ENCODE data around the gene OTC. TPM values are rescaled to one million over a fixed set of nuclear protein-coding genes. Genes with fewer than 3 reads are reported as not detected.
A peak's percentile ranks its signal among the peaks of the same experiment; 100 is the strongest.

OTC gene
- total RNA-seq, 1 experiment from 2014 or later = not detected

DNA sequence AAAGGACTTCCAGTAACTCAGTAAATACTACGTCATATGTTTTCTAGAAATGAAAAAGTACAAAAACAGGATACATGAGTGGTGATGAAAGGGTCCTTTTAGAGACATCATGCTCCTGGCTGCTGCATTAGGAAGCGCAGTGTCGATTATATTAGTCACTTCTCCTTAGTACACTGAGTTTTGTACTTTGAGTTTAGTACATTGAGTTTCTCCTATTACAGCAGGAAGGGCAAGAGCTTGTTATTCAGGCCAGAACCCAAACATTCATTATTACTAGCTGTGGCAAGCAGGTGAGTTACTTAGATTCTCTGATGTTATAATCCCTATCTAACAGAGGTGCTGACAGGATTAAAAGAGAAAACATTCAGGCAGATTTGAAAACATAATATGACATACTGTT, 46.4 kb upstream of the OTC start (continued):
- TF ChIP-seq, protein P1, sequence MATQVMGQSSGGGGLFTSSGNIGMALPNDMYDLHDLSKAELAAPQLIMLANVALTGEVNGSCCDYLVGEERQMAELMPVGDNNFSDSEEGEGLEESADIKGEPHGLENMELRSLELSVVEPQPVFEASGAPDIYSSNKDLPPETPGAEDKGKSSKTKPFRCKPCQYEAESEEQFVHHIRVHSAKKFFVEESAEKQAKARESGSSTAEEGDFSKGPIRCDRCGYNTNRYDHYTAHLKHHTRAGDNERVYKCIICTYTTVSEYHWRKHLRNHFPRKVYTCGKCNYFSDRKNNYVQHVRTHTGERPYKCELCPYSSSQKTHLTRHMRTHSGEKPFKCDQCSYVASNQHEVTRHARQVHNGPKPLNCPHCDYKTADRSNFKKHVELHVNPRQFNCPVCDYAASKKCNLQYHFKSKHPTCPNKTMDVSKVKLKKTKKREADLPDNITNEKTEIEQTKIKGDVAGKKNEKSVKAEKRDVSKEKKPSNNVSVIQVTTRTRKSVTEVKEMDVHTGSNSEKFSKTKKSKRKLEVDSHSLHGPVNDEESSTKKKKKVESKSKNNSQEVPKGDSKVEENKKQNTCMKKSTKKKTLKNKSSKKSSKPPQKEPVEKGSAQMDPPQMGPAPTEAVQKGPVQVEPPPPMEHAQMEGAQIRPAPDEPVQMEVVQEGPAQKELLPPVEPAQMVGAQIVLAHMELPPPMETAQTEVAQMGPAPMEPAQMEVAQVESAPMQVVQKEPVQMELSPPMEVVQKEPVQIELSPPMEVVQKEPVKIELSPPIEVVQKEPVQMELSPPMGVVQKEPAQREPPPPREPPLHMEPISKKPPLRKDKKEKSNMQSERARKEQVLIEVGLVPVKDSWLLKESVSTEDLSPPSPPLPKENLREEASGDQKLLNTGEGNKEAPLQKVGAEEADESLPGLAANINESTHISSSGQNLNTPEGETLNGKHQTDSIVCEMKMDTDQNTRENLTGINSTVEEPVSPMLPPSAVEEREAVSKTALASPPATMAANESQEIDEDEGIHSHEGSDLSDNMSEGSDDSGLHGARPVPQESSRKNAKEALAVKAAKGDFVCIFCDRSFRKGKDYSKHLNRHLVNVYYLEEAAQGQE (IDR thresholded peaks at IDR 0.05; ENCODE audit: low read depth) = no peak
- no peak for TF ChIP-seq CBX3 (IDR thresholded peaks at IDR 0.05; ENCODE audit: low read depth)
- TF ChIP-seq FOSL1 (IDR thresholded peaks at IDR 0.05; ENCODE audit: low read depth) = no peak
- TF ChIP-seq, protein P2, sequence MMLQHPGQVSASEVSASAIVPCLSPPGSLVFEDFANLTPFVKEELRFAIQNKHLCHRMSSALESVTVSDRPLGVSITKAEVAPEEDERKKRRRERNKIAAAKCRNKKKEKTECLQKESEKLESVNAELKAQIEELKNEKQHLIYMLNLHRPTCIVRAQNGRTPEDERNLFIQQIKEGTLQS (IDR thresholded peaks at IDR 0.05) = no peak
- TF ChIP-seq EGR1 (IDR thresholded peaks at IDR 0.05; ENCODE audit: low read depth) = no peak
- TF ChIP-seq, protein P3, sequence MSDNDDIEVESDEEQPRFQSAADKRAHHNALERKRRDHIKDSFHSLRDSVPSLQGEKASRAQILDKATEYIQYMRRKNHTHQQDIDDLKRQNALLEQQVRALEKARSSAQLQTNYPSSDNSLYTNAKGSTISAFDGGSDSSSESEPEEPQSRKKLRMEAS (IDR thresholded peaks at IDR 0.05) = no peak

DNA sequence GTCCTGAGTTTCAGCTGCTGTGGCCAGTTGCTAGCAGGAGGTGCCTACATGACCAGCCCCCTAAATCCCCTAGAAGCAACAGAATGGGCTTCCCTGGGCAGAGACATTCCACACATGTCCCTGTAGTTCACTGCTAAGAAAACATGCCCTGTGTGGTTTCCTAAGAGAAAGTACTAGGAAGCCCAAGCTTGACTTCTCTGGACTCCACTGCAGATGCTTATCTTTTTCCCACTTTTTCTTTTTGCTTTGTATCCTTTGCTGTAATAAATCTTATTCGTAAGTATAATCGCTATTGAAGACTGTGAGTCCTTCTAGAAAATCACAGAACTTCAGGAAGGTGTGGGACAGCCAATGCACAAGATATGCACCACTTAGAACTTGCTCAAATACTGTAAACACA, 40.7 kb upstream of the OTC start:
- H3K79me2 ChIP-seq (ENCODE audit: insufficient read depth, low read length) = no peaks in the 10 kb centered on the region
- BruUV-seq (replicated peaks) = no TSS peak
- no peaks in the 10 kb centered on the region for H3K9me3 ChIP-seq (ENCODE audit: control insufficient read depth in 1 of 2, insufficient read depth in 1 of 2, low read depth in 1 of 2, low read length in 2 of 2)
- no peaks in the 10 kb centered on the region for H4K20me1 ChIP-seq (ENCODE audit: insufficient read depth)
- H3K36me3 ChIP-seq (ENCODE audit: control insufficient read depth in 1 of 2, insufficient read depth in 2 of 2, low read length in 2 of 2) = no peaks in the 10 kb centered on the region
- H3K4me2 ChIP-seq (ENCODE audit: low read length) = peak overlapping the region; percentile 54; the same call in 1 of the 2 replicates
- intact Hi-C loops (cut with micrococcal nuclease) = no loop called here
- ATAC-seq (no peak), DNase-seq (ENCODE audit: low read depth, low spot score) (no peak)
- ChIA-PET CTCF (no interaction called here), POLR2A (no interaction called here), RAD21 (ENCODE audit: low non-redundant PET in 1 of 2, low total read pairs in 2 of 2, uncharacterized antibody in 2 of 2, unreplicated experiment in 2 of 2) (no interaction called here)
- H3K4me3 ChIP-seq (replicated peaks in 1 of 2; ENCODE audit: low read depth in 1 of 2, low read length in 2 of 2) = no peak overlapping the region
- no peaks in the 10 kb centered on the region for H3K27me3 ChIP-seq (ENCODE audit: insufficient read depth, low read length)
- TF ChIP-seq ZFX (IDR thresholded peaks at IDR 0.05) = no peak
- TF ChIP-seq, protein P2 (IDR thresholded peaks at IDR 0.05) = no peak
- TF ChIP-seq POLR2AphosphoS5 (IDR thresholded peaks at IDR 0.05; ENCODE audit: low read depth, low read length) = no peak
- peaks cover 0 to 21% of the 10 kb centered on the region in 2 experiments; a peak in 2 of 4 replicates for H3K4me1 ChIP-seq (ENCODE audit: control insufficient read depth in 1 of 2, insufficient read depth in 2 of 2, low read length in 2 of 2)
- H3K9me2 ChIP-seq (ENCODE audit: insufficient read depth) = no peaks in the 10 kb centered on the region
- no peak overlapping the region for H3K9ac ChIP-seq (ENCODE audit: low read length)
- no peak overlapping the region for H3K27ac ChIP-seq (ENCODE audit: low read depth, low read length)
- H2AFZ ChIP-seq (ENCODE audit: low read depth, low read length, poor library complexity, severe bottlenecking) = no peak overlapping the region

Data from HCT116 (cell line).